OCI-LY7 (cell line): Measurements from ENCODE around the gene TMEM63A. TPM values are rescaled to one million over a fixed set of nuclear protein-coding genes. Genes with fewer than 3 reads are reported as not detected.

Experiments
- BruUV-seq: library from RNA; stranded (reverse); fragments of 400-500 nt; replicated peaks from 2 replicates; lab custom pipeline; 2021; lab: Mats Ljungman, UMichigan
- CTCF ChIA-PET: fragments of 300-600 bp; sonication (Branson Sonifier 250); formaldehyde crosslinking; loops from one replicate; lab custom pipeline; 2022; ENCODE audit warnings: antibody characterized with exemption; ENCODE audit not compliant: unreplicated experiment; lab: Charles Lee
- POLR2A ChIA-PET: fragments of 300-600 bp; sonication (Branson Sonifier 250); formaldehyde crosslinking; loops from one replicate; lab custom pipeline; 2022; ENCODE audit warnings: antibody characterized with exemption; lab: Charles Lee
- DNase-seq: peaks from one replicate; pipeline ENCODE4 v3.0.0-alpha.2; 2015; ENCODE audit warnings: low spot score
- H2AFZ ChIP-seq: fragments of 200-600 bp; sonication (generic), shearing (Covaris generic); 2 replicates; pipeline ENCODE4 v1.6.1; 2014; ENCODE audit warnings: mild to moderate bottlenecking, antibody characterized with exemption, low read length, moderate library complexity
- H3K27ac ChIP-seq: fragments of 200-600 bp; sonication (generic); 2 replicates; pipeline ENCODE4 v1.5.1; 2014; ENCODE audit warnings: mixed run types, low read depth, mild to moderate bottlenecking, moderate library complexity, low read length, inconsistent platforms; ENCODE audit not compliant: poor library complexity, severe bottlenecking
- H3K36me3 ChIP-seq: fragments of 200-600 bp; sonication (generic); 2 replicates; pipeline ENCODE4 v1.6.1; 2014; ENCODE audit warnings: mild to moderate bottlenecking, antibody characterized with exemption, low read length, moderate library complexity, mixed read lengths; ENCODE audit not compliant: insufficient read depth
- H3K4me1 ChIP-seq: fragments of 200-600 bp; sonication (generic); 2 replicates; pipeline ENCODE4 v1.5.1; 2014; ENCODE audit warnings: mild to moderate bottlenecking, low read length; ENCODE audit not compliant: insufficient read depth, poor library complexity, severe bottlenecking
- H3K4me2 ChIP-seq: fragments of 200-600 bp; sonication (generic); 2 replicates; pipeline ENCODE4 v1.6.1; 2014; ENCODE audit warnings: mild to moderate bottlenecking, low read length
- H3K4me3 ChIP-seq: fragments of 200-600 bp; sonication (generic); 2 replicates; pipeline ENCODE4 v1.5.1; 2014; ENCODE audit warnings: mild to moderate bottlenecking, low read depth, low read length; ENCODE audit not compliant: poor library complexity, severe bottlenecking
- H3K79me2 ChIP-seq: fragments of 200-600 bp; sonication (generic); 2 replicates; pipeline ENCODE4 v1.6.1; 2016; ENCODE audit warnings: low read depth, mild to moderate bottlenecking, low read length, moderate library complexity, mixed read lengths; ENCODE audit not compliant: insufficient read depth
- H3K9me2 ChIP-seq: fragments of 200-600 bp; sonication (generic); 2 replicates; pipeline ENCODE4 v1.6.1; 2016; ENCODE audit warnings: mild to moderate bottlenecking, low read length, mixed read lengths; ENCODE audit not compliant: insufficient read depth
- H3K9me3 ChIP-seq: fragments of 200-600 bp; sonication (generic); 2 replicates; pipeline ENCODE4 v1.6.1; 2014; ENCODE audit warnings: mild to moderate bottlenecking, mixed run types, low read length, mixed read lengths
- H4K20me1 ChIP-seq: fragments of 200-600 bp; sonication (generic); 2 replicates; pipeline ENCODE4 v1.6.1; 2014; ENCODE audit warnings: mild to moderate bottlenecking, antibody characterized with exemption, low read length, moderate library complexity, mixed read lengths; ENCODE audit not compliant: insufficient read depth
- EZH2phosphoT487 ChIP-seq: fragments of 200-600 bp; sonication (generic); IDR thresholded peaks from 2 replicates; pipeline ENCODE4 v1.6.1; 2018; ENCODE audit warnings: low read depth, borderline replicate concordance, mild to moderate bottlenecking, mixed run types, antibody characterized with exemption, low read length, moderate library complexity, mixed read lengths
- intact Hi-C: fragments of 100-400 bp; cut with micrococcal nuclease; formaldehyde crosslinking; loops from one replicate; pipeline ENCODE4 v1.10.0; 2022; ENCODE audit not compliant: unreplicated experiment
- total RNA-seq, 2 experiments: library from RNA; depleted of rRNA in 1 of 2; stranded (reverse); fragments of >200 nt in 1 of 2; shearing (Covaris generic) in 1 of 2; gene quantifications; 2 replicates each; pipeline ENCODE4 v1.2.3, GENCODE V29; 2014 to 2022
- TF ChIP-seq, protein P1 (sequence below): fragments of 200-600 bp; sonication (generic); conservative IDR thresholded peaks from 2 replicates; pipeline ENCODE4 v1.5.1; 2014; ENCODE audit warnings: mild to moderate bottlenecking, antibody characterized with exemption, low read length, moderate library complexity, mixed read lengths

TMEM63A gene
- total RNA-seq, 2 experiments from 2014 or later, result 21.0 to 46.5 TPM

DNA sequence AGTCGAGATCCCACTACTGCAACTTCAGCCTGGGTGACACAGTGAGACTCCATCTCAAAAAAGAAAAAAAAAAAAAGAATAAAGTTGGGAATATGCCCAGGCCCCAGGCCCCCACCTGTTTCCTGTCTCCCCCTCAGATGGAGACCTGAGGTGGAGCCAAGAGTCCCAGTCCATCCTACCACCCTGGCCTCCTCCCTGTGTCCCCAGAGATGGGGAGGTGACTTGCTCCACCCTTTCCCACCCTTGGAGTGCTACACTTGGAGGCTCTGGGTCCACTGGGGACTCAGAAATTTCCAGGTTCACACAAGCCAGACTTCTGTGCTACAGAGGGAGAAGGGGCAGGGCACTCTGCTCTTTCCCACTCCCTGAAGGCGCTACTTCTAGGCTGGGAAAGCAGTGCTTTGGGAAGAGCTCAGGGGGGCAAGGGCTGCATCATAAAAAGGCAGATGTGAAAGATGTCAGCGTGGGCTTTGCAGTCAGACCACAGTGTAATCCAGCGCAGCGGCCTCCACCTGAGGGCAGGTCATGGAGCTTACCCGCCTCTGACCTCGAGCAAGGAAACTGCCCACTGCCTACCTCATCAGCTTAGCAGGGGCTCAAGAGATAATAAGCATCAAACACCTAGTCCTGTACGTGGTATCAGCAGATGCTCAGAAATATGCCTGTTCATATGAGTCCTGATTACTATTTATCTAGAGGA, 13.4 kb downstream of the TMEM63A start:
- intact Hi-C loops, result no loop called here
- H3K4me2 ChIP-seq, result no peak overlapping the region
- H3K27ac ChIP-seq, result no peak overlapping the region
- peaks cover 54% of the 10 kb centered on the region for H3K36me3 ChIP-seq
- ChIA-PET CTCF (no interaction called here), POLR2A (no interaction called here)
- no peak for DNase-seq
- H3K79me2 ChIP-seq, result no peaks in the 10 kb centered on the region
- H3K4me3 ChIP-seq, result no peak overlapping the region
- TF ChIP-seq EZH2phosphoT487, result no peak
- TF ChIP-seq, protein P1, sequence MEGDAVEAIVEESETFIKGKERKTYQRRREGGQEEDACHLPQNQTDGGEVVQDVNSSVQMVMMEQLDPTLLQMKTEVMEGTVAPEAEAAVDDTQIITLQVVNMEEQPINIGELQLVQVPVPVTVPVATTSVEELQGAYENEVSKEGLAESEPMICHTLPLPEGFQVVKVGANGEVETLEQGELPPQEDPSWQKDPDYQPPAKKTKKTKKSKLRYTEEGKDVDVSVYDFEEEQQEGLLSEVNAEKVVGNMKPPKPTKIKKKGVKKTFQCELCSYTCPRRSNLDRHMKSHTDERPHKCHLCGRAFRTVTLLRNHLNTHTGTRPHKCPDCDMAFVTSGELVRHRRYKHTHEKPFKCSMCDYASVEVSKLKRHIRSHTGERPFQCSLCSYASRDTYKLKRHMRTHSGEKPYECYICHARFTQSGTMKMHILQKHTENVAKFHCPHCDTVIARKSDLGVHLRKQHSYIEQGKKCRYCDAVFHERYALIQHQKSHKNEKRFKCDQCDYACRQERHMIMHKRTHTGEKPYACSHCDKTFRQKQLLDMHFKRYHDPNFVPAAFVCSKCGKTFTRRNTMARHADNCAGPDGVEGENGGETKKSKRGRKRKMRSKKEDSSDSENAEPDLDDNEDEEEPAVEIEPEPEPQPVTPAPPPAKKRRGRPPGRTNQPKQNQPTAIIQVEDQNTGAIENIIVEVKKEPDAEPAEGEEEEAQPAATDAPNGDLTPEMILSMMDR, result no peak
- H3K4me1 ChIP-seq, result no peaks in the 10 kb centered on the region
- no peaks in the 10 kb centered on the region for H3K9me2 ChIP-seq
- H2AFZ ChIP-seq, result no peak overlapping the region
- H4K20me1 ChIP-seq, result no peaks in the 10 kb centered on the region
- no peaks in the 10 kb centered on the region for H3K9me3 ChIP-seq
- no TSS peak for BruUV-seq

DNA sequence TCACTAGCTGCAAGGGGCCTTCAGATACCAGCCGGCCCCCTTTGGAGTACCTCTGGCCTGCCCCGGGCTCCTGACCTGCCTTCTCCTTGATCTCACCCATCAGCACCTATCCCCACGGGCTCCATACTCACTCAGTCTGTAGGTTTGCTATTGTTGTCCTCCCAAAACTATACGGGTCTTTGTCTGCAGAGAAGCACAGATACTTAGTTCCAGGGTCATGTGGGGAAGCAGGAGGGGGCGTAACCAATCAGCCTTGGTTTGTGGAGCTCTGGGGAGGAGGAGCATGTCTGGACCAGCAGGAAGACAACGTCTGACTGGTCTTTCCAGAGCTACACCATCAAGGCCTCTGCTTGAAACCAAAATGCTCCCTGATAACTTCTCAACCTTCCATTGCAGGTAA, 15.2 kb downstream of the TMEM63A start:
- H3K4me1 ChIP-seq, result no peaks in the 10 kb centered on the region
- POLR2A ChIA-PET, result interaction anchor here (1.2 kb wide), 1 partner anchor 322 kb away, joined by 4 read pairs; no protein-coding TSS in a partner anchor
- no TSS peak for BruUV-seq
- H3K4me2 ChIP-seq, result no peak overlapping the region
- no peaks in the 10 kb centered on the region for H4K20me1 ChIP-seq
- TF ChIP-seq, protein P1, result no peak
- TF ChIP-seq EZH2phosphoT487, result no peak
- no peaks in the 10 kb centered on the region for H3K79me2 ChIP-seq
- CTCF ChIA-PET, result no interaction called here
- no peak overlapping the region for H2AFZ ChIP-seq
- intact Hi-C loops, result no loop called here
- H3K9me2 ChIP-seq, result no peaks in the 10 kb centered on the region
- no peak overlapping the region for H3K4me3 ChIP-seq
- H3K27ac ChIP-seq, result no peak overlapping the region
- DNase-seq, result no peak
- peaks cover 52% of the 10 kb centered on the region for H3K36me3 ChIP-seq
- H3K9me3 ChIP-seq, result no peaks in the 10 kb centered on the region

DNA sequence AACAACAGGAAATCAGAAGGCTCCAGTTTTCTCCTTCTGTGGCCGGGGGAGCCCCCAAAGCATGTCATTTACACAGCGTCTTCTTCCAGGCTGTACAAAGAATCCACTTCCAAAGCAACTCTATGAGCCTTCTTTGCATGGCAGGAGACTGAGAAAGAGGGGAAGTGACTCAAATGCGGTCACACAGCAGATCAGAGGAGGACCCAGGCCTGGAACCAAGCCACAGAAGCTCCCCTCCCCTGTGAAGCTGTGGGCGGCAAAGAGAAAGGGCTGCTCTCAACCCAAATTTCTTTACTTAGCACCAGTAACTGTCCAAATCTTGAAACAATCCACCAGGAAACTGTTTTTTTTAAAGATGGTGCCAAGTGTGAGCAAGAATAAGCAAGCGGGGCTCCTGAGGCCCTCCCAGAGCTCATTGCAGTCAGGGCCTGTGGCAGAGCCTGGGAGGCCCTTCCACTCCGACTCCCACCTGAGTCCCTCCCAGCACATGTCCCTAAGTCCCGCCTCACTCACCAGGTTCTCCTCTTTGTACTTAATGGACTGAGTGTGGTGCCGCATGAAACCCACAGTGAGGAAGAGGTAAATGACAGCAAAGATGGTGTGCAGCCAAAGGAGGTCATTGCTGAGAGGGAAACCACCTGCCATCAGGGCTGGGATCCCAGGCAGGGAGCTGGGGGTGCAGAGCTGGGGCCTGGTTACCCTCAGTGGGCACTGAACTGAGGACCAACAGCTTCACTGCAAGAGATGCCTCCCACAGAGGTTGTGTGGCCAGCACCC, 15.9 kb downstream of the TMEM63A start:
- Histone ChIP-seq H3K4me1 (no peaks in the 10 kb centered on the region), H4K20me1 (no peaks in the 10 kb centered on the region), H3K79me2 (no peaks in the 10 kb centered on the region), H3K36me3 (peaks cover 52% of the 10 kb centered on the region), H3K4me2 (no peak overlapping the region), H2AFZ (no peak overlapping the region), H3K4me3 (no peak overlapping the region), H3K9me2 (no peaks in the 10 kb centered on the region), H3K9me3 (no peaks in the 10 kb centered on the region), H3K27ac (no peak overlapping the region)
- intact Hi-C loops, result no loop called here
- ChIA-PET CTCF (no interaction called here), POLR2A (interaction anchor here (1.2 to 1.6 kb wide), 2 partner anchors 15 to 321 kb away, joined by 4 to 5 read pairs; no protein-coding TSS in a partner anchor)
- BruUV-seq, result no TSS peak
- TF ChIP-seq, protein P1, result no peak
- no peak for TF ChIP-seq EZH2phosphoT487
- no peak for DNase-seq
